ENCODE data around the gene ITSN1. TPM values are rescaled to one million over a fixed set of nuclear protein-coding genes. Genes with fewer than 3 reads are reported as not detected.

Gene ITSN1
- total RNA-seq, 8 experiments from 2014 or later: 27.8 to 89.0 (median 36.4) TPM

Other genes with a start within 250 kb of the ITSN1 start
- 10 to 100 TPM; 21.4 to 58.1 (median 31.9) TPM for gene IFNGR2, start 239.1 kb upstream of the ITSN1 start, total RNA-seq
- 10 to 100 TPM; 18.5 to 57.6 (median 31.8) TPM for gene TMEM50B, start 162.5 kb upstream of the ITSN1 start, total RNA-seq
- 1 to 10 TPM; 1.9 to 5.3 (median 2.3) TPM for gene DNAJC28, start 150.8 kb upstream of the ITSN1 start, total RNA-seq
- 100 to 1,000 TPM in 3 of 8 experiments, 10 to 100 TPM in 5; 61.0 to 202 (median 83.0) TPM for gene GART, start 100.4 kb upstream of the ITSN1 start, total RNA-seq
- 100 to 1,000 TPM in 7 of 8 experiments, 10 to 100 TPM in 1; 97.3 to 440 (median 181) TPM for gene SON, start 99.5 kb upstream of the ITSN1 start, total RNA-seq
- gene DONSON, start 53.8 kb upstream of the ITSN1 start, total RNA-seq: 10 to 100 TPM; 13.6 to 37.6 (median 29.7) TPM
- gene CRYZL1, start 760 bp upstream of the ITSN1 start, total RNA-seq: 10 to 100 TPM; 27.0 to 49.3 (median 44.5) TPM